WTC11 (cell line): ENCODE measurements around the gene SH2D6. TPM values are rescaled to one million over a fixed set of nuclear protein-coding genes. Genes with fewer than 3 reads are reported as not detected.

ENCODE experiments used
- ATAC-seq: fragments of 200-7000 bp; cut with Tn5 transposase; 2 replicates; pipeline ENCODE4 v1.10.0; 2021; ENCODE audit warnings: mild to moderate bottlenecking, moderate library complexity
- CTCF ChIA-PET: fragments of 300-600 bp; sonication (Branson Sonifier 250); formaldehyde crosslinking; loops from one replicate; lab custom pipeline; 2021; ENCODE audit warnings: antibody characterized with exemption; lab: Charles Lee
- POLR2A ChIA-PET: fragments of 350-600 bp; sonication (Branson Sonifier 250); formaldehyde crosslinking; loops from one replicate; lab custom pipeline; 2021; ENCODE audit warnings: antibody characterized with exemption; lab: Charles Lee
- DNase-seq: peaks from one replicate; pipeline ENCODE4 v3.0.0; 2021; ENCODE audit warnings: low spot score
- H3K27ac Mint-ChIP-seq: 2 replicates; pipeline ENCODE4 v1.8.0; 2021; ENCODE audit warnings: mixed read lengths
- H3K27me3 Mint-ChIP-seq: 2 replicates; pipeline ENCODE4 v1.8.0; 2021; ENCODE audit warnings: low read depth, mild to moderate bottlenecking, moderate library complexity, mixed read lengths
- H3K36me3 Mint-ChIP-seq: 2 replicates; pipeline ENCODE4 v1.8.0; 2021; ENCODE audit warnings: mixed read lengths
- H3K4me1 Mint-ChIP-seq: 2 replicates; pipeline ENCODE4 v1.8.0; 2022; ENCODE audit warnings: mixed read lengths
- H3K4me3 Mint-ChIP-seq: 2 replicates; pipeline ENCODE4 v1.8.0; 2021; ENCODE audit warnings: mild to moderate bottlenecking, moderate library complexity, mixed read lengths
- H3K9me3 Mint-ChIP-seq: 2 replicates; pipeline ENCODE4 v1.8.0; 2021; ENCODE audit warnings: mixed read lengths
- AFF4 ChIP-seq: sonication (generic); formaldehyde crosslinking; IDR thresholded peaks from 2 replicates; pipeline ENCODE4 v1.8.1; 2023; ENCODE audit warnings: mild to moderate bottlenecking, missing genetic modification reagents, borderline replicate concordance
- ARID4B ChIP-seq: sonication (generic); formaldehyde crosslinking; IDR thresholded peaks from 2 replicates; pipeline ENCODE4 v1.8.0; 2023; ENCODE audit warnings: missing genetic modification reagents, mild to moderate bottlenecking, borderline replicate concordance
- E2F5 ChIP-seq: sonication (generic); formaldehyde crosslinking; IDR thresholded peaks from 2 replicates; pipeline ENCODE4 v1.8.1; 2022; ENCODE audit warnings: mild to moderate bottlenecking, moderate library complexity, missing genetic modification reagents
- ELF4 ChIP-seq: sonication (generic); formaldehyde crosslinking; IDR thresholded peaks from 2 replicates; pipeline ENCODE4 v1.8.1; 2022; ENCODE audit warnings: low read depth, mild to moderate bottlenecking, moderate library complexity, missing genetic modification reagents
- ESRRA ChIP-seq: sonication (generic); formaldehyde crosslinking; IDR thresholded peaks from 2 replicates; pipeline ENCODE4 v1.8.1; 2022; ENCODE audit warnings: mild to moderate bottlenecking, missing genetic modification reagents, borderline replicate concordance
- ETV6 ChIP-seq: sonication (generic); formaldehyde crosslinking; IDR thresholded peaks from 2 replicates; pipeline ENCODE4 v1.8.1; 2022; ENCODE audit warnings: mild to moderate bottlenecking, missing genetic modification reagents
- GTF2I ChIP-seq: fragments of 250-450 bp; sonication (Bioruptor Pico); conservative IDR thresholded peaks from 2 replicates; pipeline ENCODE4 v1.4.0; 2021; ENCODE audit warnings: mild to moderate bottlenecking
- IRF2 ChIP-seq: sonication (generic); formaldehyde crosslinking; IDR thresholded peaks from 2 replicates; pipeline ENCODE4 v1.8.0; 2022; ENCODE audit warnings: low read depth, missing genetic modification reagents, borderline replicate concordance
- JUN ChIP-seq: sonication (generic); formaldehyde crosslinking; IDR thresholded peaks from 2 replicates; pipeline ENCODE4 v1.8.0; 2023; ENCODE audit warnings: mild to moderate bottlenecking, missing genetic modification reagents
- MAX ChIP-seq: sonication (generic); formaldehyde crosslinking; IDR thresholded peaks from 2 replicates; pipeline ENCODE4 v1.8.0; 2022; ENCODE audit warnings: mild to moderate bottlenecking, missing genetic modification reagents
- NR1H2 ChIP-seq: sonication (generic); formaldehyde crosslinking; IDR thresholded peaks from 2 replicates; pipeline ENCODE4 v1.9.0; 2021; ENCODE audit warnings: mild to moderate bottlenecking, moderate library complexity, missing genetic modification reagents
- PRDM15 ChIP-seq: sonication (generic); formaldehyde crosslinking; IDR thresholded peaks from 2 replicates; pipeline ENCODE4 v1.8.0; 2022; ENCODE audit warnings: missing genetic modification reagents
- SP1 ChIP-seq: sonication (generic); formaldehyde crosslinking; conservative IDR thresholded peaks from 2 replicates; pipeline ENCODE4 v1.8.1; 2022; ENCODE audit warnings: missing genetic modification reagents
- TCF7 ChIP-seq: sonication (generic); formaldehyde crosslinking; IDR thresholded peaks from 2 replicates; pipeline ENCODE4 v1.8.0; 2022; ENCODE audit warnings: mild to moderate bottlenecking, low read depth, missing genetic modification reagents, moderate library complexity
- ZMAT4 ChIP-seq: fragments of 250-450 bp; sonication (Bioruptor Pico); IDR thresholded peaks from 2 replicates; pipeline ENCODE4 v1.9.0; 2021; ENCODE audit warnings: mild to moderate bottlenecking
- ZNF121 ChIP-seq: sonication (generic); formaldehyde crosslinking; IDR thresholded peaks from 2 replicates; pipeline ENCODE4 v1.8.0; 2023; ENCODE audit warnings: missing genetic modification reagents
- ZNF138 ChIP-seq: sonication (generic); formaldehyde crosslinking; conservative IDR thresholded peaks from 2 replicates; pipeline ENCODE4 v1.8.1; 2022; ENCODE audit warnings: mild to moderate bottlenecking, moderate library complexity, missing genetic modification reagents
- ZNF219 ChIP-seq: sonication (generic); formaldehyde crosslinking; IDR thresholded peaks from 2 replicates; pipeline ENCODE4 v1.8.0; 2023; ENCODE audit warnings: missing genetic modification reagents, mild to moderate bottlenecking, borderline replicate concordance
- ZNF263 ChIP-seq: sonication (generic); formaldehyde crosslinking; IDR thresholded peaks from 2 replicates; pipeline ENCODE4 v1.8.1; 2022; ENCODE audit warnings: low read depth, mild to moderate bottlenecking, moderate library complexity, missing genetic modification reagents
- total RNA-seq: library from RNA; stranded (reverse); gene quantifications from 3 replicates; pipeline ENCODE4 v1.2.3, GENCODE V29; 2021

The SH2D6 gene
- total RNA-seq, 1 experiment from 2014 or later: 1.2 TPM

GRCh38 chr2:85441864-85442263, 23.4 kb downstream of the SH2D6 start:
- H3K4me1 Mint-ChIP-seq: peaks cover 18% of the 10 kb centered on the region
- ChIA-PET CTCF (interaction anchor here (0.9 to 1.2 kb wide), 3 partner anchors 11 to 110 kb away, joined by 3 to 4 read pairs (median 4); no protein-coding TSS in a partner anchor), POLR2A (interaction anchor here (1.0 to 1.5 kb wide), 2 partner anchors 9 to 97 kb away, joined by 4 to 6 read pairs; partner anchors contain the start of gene MAT2A)
- TF ChIP-seq ZNF138 (no peak), JUN (CRISPR knock-in tag) (no peak), AFF4 (CRISPR knock-in tag) (no peak), TCF7 (no peak), ZNF263 (no peak), E2F5 (CRISPR knock-in tag) (no peak), ARID4B (CRISPR knock-in tag) (no peak), IRF2 (CRISPR knock-in tag) (no peak), SP1 (CRISPR knock-in tag) (no peak), ZNF121 (no peak), ZMAT4 (CRISPR knock-in tag) (no peak), PRDM15 (CRISPR knock-in tag) (no peak), GTF2I (CRISPR knock-in tag) (no peak), ELF4 (CRISPR knock-in tag) (no peak), MAX (CRISPR knock-in tag) (no peak), ZNF219 (CRISPR knock-in tag) (no peak), NR1H2 (CRISPR knock-in tag) (no peak), ETV6 (CRISPR knock-in tag) (no peak), ESRRA (CRISPR knock-in tag) (no peak)
- H3K27ac Mint-ChIP-seq: no peak overlapping the region
- DNase-seq (no peak), ATAC-seq (no peak)
- peaks cover 9% of the 10 kb centered on the region for H3K27me3 Mint-ChIP-seq
- no peak overlapping the region for H3K4me3 Mint-ChIP-seq
- H3K9me3 Mint-ChIP-seq: no peaks in the 10 kb centered on the region
- no peaks in the 10 kb centered on the region for H3K36me3 Mint-ChIP-seq
